Endodermal cell (in vitro differentiated cells): ENCODE data around the gene PRPF40B. TPM values are rescaled to one million over a fixed set of nuclear protein-coding genes. Genes with fewer than 3 reads are reported as not detected.

Experiments
- DNase-seq: peaks from one replicate; pipeline ENCODE4 v3.0.0-alpha.2; 2017
- H3K27ac ChIP-seq: 2 replicates; pipeline ENCODE4 v1.5.1; 2013; ENCODE audit warnings: mild to moderate bottlenecking, low read depth, low read length, moderate library complexity
- H3K27me3 ChIP-seq: 2 replicates; pipeline ENCODE4 v1.6.1; 2013; ENCODE audit warnings: mild to moderate bottlenecking, low read length, moderate library complexity; ENCODE audit not compliant: insufficient read depth, control insufficient read depth, poor library complexity, severe bottlenecking
- H3K36me3 ChIP-seq: 2 replicates; pipeline ENCODE4 v1.7.0; 2013; ENCODE audit warnings: mild to moderate bottlenecking, low read length, moderate library complexity; ENCODE audit not compliant: control insufficient read depth, insufficient read depth
- H3K4me1 ChIP-seq: one replicate; pipeline ENCODE4 v1.7.0; 2013; ENCODE audit warnings: low read length; ENCODE audit not compliant: control insufficient read depth, insufficient read depth
- H3K4me3 ChIP-seq: 2 replicates; pipeline ENCODE4 v1.5.1; 2013; ENCODE audit warnings: mild to moderate bottlenecking, low read length, moderate library complexity
- H3K9ac ChIP-seq: 2 replicates; pipeline ENCODE4 v1.6.1; 2013; ENCODE audit warnings: mild to moderate bottlenecking, low read length, moderate library complexity; ENCODE audit not compliant: poor library complexity, severe bottlenecking; ENCODE audit errors: extremely low read depth
- H3K9me3 ChIP-seq: 2 replicates; pipeline ENCODE4 v1.6.1; 2013; ENCODE audit warnings: mild to moderate bottlenecking, low read length, moderate library complexity; ENCODE audit not compliant: control insufficient read depth
- H3K27ac Mint-ChIP-seq: 2 replicates; pipeline ENCODE4 v1.8.0; 2020; ENCODE audit warnings: mixed read lengths
- H3K27me3 Mint-ChIP-seq: 2 replicates; pipeline ENCODE4 v1.8.0; 2021; ENCODE audit warnings: mild to moderate bottlenecking, mixed read lengths; ENCODE audit not compliant: insufficient read depth
- H3K36me3 Mint-ChIP-seq: 2 replicates; pipeline ENCODE4 v1.8.0; 2020; ENCODE audit warnings: low read depth, mixed read lengths
- H3K4me1 Mint-ChIP-seq: 2 replicates; pipeline ENCODE4 v1.8.0; 2020; ENCODE audit warnings: mixed read lengths
- H3K4me3 Mint-ChIP-seq: 2 replicates; pipeline ENCODE4 v1.8.0; 2020; ENCODE audit warnings: mild to moderate bottlenecking, moderate library complexity, mixed read lengths
- H3K9me3 Mint-ChIP-seq: 2 replicates; pipeline ENCODE4 v1.8.0; 2020; ENCODE audit warnings: mild to moderate bottlenecking, mixed read lengths
- CTCF ChIP-seq: fragments of 200-600 bp; sonication (generic); conservative IDR thresholded peaks from 2 replicates; pipeline ENCODE4 v1.5.0; 2021; ENCODE audit warnings: antibody characterized with exemption, mild to moderate bottlenecking
- WGBS, 2 experiments: methylation state at CpG; one replicate each; pipeline versions ENCODE4 v1.1.5 to v1.1.7; 2013; ENCODE audit warnings: missing lambda C conversion rate in 2 of 2, mixed read lengths in 1 of 2; ENCODE audit not compliant: insufficient coverage in 1 of 2, insufficient read length in 1 of 2; 5-methylcytosine and 5-hydroxymethylcytosine counted together
- total RNA-seq, 2 donors: library from RNA; stranded (reverse); fragmentation: NEBNext Ultra II Directional in 1 of 2; extraction: Animal tissue kit (Norgen Biotek cat#: 25700) in 1 of 2; gene quantifications; 2 replicates in 1 of 2; 3 replicates in 1 of 2; pipeline ENCODE4 v1.2.1, GENCODE V29; 2021

Gene PRPF40B
- total RNA-seq, 2 donors from 2014 or later, result 33.8 to 45.6 TPM

GRCh38 chr12:49644620-49644994 is 21.2 kb downstream of the PRPF40B start:
- Histone ChIP-seq H3K4me1 (no peaks in the 10 kb centered on the region), H3K9me3 (no peaks in the 10 kb centered on the region), H3K36me3 (peaks cover 60% of the 10 kb centered on the region), H3K9ac (no peak overlapping the region), H3K27ac (peak overlapping the region; percentile 8), H3K27me3 (no peaks in the 10 kb centered on the region), H3K4me3 (no peak overlapping the region)
- Mint-ChIP-seq H3K27me3 (no peaks in the 10 kb centered on the region), H3K27ac (peak overlapping the region; percentile 80), H3K4me1 (peaks cover 13% of the 10 kb centered on the region), H3K4me3 (no peak overlapping the region), H3K9me3 (no peaks in the 10 kb centered on the region), H3K36me3 (peaks cover 53% of the 10 kb centered on the region)
- peak; percentile 95 for DNase-seq
- peak; percentile 98 for TF ChIP-seq CTCF
- 71% methylated on average over 2 of the region's 2 CpGs; no CpG with 5 or more reads in 1 of the 2 experiments for WGBS, 2 experiments

GRCh38 chr12:49645146-49646039 is 22.0 kb downstream of the PRPF40B start:
- Histone ChIP-seq H3K36me3 (peaks cover 65% of the 10 kb centered on the region), H3K27ac (peak overlapping the region; percentile 8), H3K9ac (no peak overlapping the region), H3K27me3 (no peaks in the 10 kb centered on the region), H3K9me3 (no peaks in the 10 kb centered on the region), H3K4me3 (no peak overlapping the region), H3K4me1 (no peaks in the 10 kb centered on the region)
- Mint-ChIP-seq H3K27me3 (no peaks in the 10 kb centered on the region), H3K36me3 (peaks cover 60% of the 10 kb centered on the region), H3K4me3 (no peak overlapping the region), H3K27ac (no peak overlapping the region), H3K9me3 (no peaks in the 10 kb centered on the region), H3K4me1 (peaks cover 8% of the 10 kb centered on the region)
- TF ChIP-seq CTCF, result no peak
- DNase-seq, result no peak
- 90 to 98% methylated on average over 4 to 6 of the region's 6 CpGs for WGBS, 2 experiments

- Histone ChIP-seq H3K4me1 (no peaks in the 10 kb centered on the region), H3K27me3 (no peaks in the 10 kb centered on the region), H3K27ac (no peak overlapping the region), H3K9me3 (no peaks in the 10 kb centered on the region), H3K4me3 (no peak overlapping the region), H3K9ac (no peak overlapping the region), H3K36me3 (peaks cover 75% of the 10 kb centered on the region)
- Mint-ChIP-seq H3K9me3 (no peaks in the 10 kb centered on the region), H3K27ac (no peak overlapping the region), H3K27me3 (no peaks in the 10 kb centered on the region), H3K36me3 (peaks cover 61% of the 10 kb centered on the region), H3K4me3 (no peak overlapping the region), H3K4me1 (peaks cover 2% of the 10 kb centered on the region)
- DNase-seq, result no peak
- 95 to 100% methylated on average over 5 to 7 of the region's 7 CpGs for whole genome bisulfite sequencing, 2 experiments
- TF ChIP-seq CTCF, result no peak
These were observed 23.0 kb downstream of the PRPF40B start for GRCh38 chr12:49646331-49646830.
